Endodermal cell (in vitro differentiated cells): ENCODE measurements around the gene ALDH1A3. TPM values are rescaled to one million over a fixed set of nuclear protein-coding genes. Genes with fewer than 3 reads are reported as not detected.
A peak's percentile ranks its signal among the peaks of the same experiment; 100 is the strongest.

Experiments used
- DNase-seq: peaks from one replicate; pipeline ENCODE4 v3.0.0-alpha.2; 2017
- H3K27ac ChIP-seq: 2 replicates; pipeline ENCODE4 v1.5.1; 2013; ENCODE audit warnings: mild to moderate bottlenecking, low read depth, low read length, moderate library complexity
- H3K27me3 ChIP-seq: 2 replicates; pipeline ENCODE4 v1.6.1; 2013; ENCODE audit warnings: mild to moderate bottlenecking, low read length, moderate library complexity; ENCODE audit not compliant: insufficient read depth, control insufficient read depth, poor library complexity, severe bottlenecking
- H3K36me3 ChIP-seq: 2 replicates; pipeline ENCODE4 v1.7.0; 2013; ENCODE audit warnings: mild to moderate bottlenecking, low read length, moderate library complexity; ENCODE audit not compliant: control insufficient read depth, insufficient read depth
- H3K4me1 ChIP-seq: one replicate; pipeline ENCODE4 v1.7.0; 2013; ENCODE audit warnings: low read length; ENCODE audit not compliant: control insufficient read depth, insufficient read depth
- H3K4me3 ChIP-seq: 2 replicates; pipeline ENCODE4 v1.5.1; 2013; ENCODE audit warnings: mild to moderate bottlenecking, low read length, moderate library complexity
- H3K9ac ChIP-seq: 2 replicates; pipeline ENCODE4 v1.6.1; 2013; ENCODE audit warnings: mild to moderate bottlenecking, low read length, moderate library complexity; ENCODE audit not compliant: poor library complexity, severe bottlenecking; ENCODE audit errors: extremely low read depth
- H3K9me3 ChIP-seq: 2 replicates; pipeline ENCODE4 v1.6.1; 2013; ENCODE audit warnings: mild to moderate bottlenecking, low read length, moderate library complexity; ENCODE audit not compliant: control insufficient read depth
- H3K27ac Mint-ChIP-seq: 2 replicates; pipeline ENCODE4 v1.8.0; 2020; ENCODE audit warnings: mixed read lengths
- H3K27me3 Mint-ChIP-seq: 2 replicates; pipeline ENCODE4 v1.8.0; 2021; ENCODE audit warnings: mild to moderate bottlenecking, mixed read lengths; ENCODE audit not compliant: insufficient read depth
- H3K36me3 Mint-ChIP-seq: 2 replicates; pipeline ENCODE4 v1.8.0; 2020; ENCODE audit warnings: low read depth, mixed read lengths
- H3K4me1 Mint-ChIP-seq: 2 replicates; pipeline ENCODE4 v1.8.0; 2020; ENCODE audit warnings: mixed read lengths
- H3K4me3 Mint-ChIP-seq: 2 replicates; pipeline ENCODE4 v1.8.0; 2020; ENCODE audit warnings: mild to moderate bottlenecking, moderate library complexity, mixed read lengths
- H3K9me3 Mint-ChIP-seq: 2 replicates; pipeline ENCODE4 v1.8.0; 2020; ENCODE audit warnings: mild to moderate bottlenecking, mixed read lengths
- CTCF ChIP-seq: fragments of 200-600 bp; sonication (generic); conservative IDR thresholded peaks from 2 replicates; pipeline ENCODE4 v1.5.0; 2021; ENCODE audit warnings: antibody characterized with exemption, mild to moderate bottlenecking
- whole genome bisulfite sequencing, 2 experiments: methylation state at CpG; one replicate each; pipeline versions ENCODE4 v1.1.5 to v1.1.7; 2013; ENCODE audit warnings: missing lambda C conversion rate in 2 of 2, mixed read lengths in 1 of 2; ENCODE audit not compliant: insufficient coverage in 1 of 2, insufficient read length in 1 of 2; 5-methylcytosine and 5-hydroxymethylcytosine counted together
- total RNA-seq, 2 donors: library from RNA; stranded (reverse); fragmentation: NEBNext Ultra II Directional in 1 of 2; extraction: Animal tissue kit (Norgen Biotek cat#: 25700) in 1 of 2; gene quantifications; 2 replicates in 1 of 2; 3 replicates in 1 of 2; pipeline ENCODE4 v1.2.1, GENCODE V29; 2021

The ALDH1A3 gene
- total RNA-seq, 2 donors from 2014 or later, result 6.9 to 7.3 TPM

GRCh38 chr15:100911086-100911485 is 31.5 kb downstream of the ALDH1A3 start:
- H3K36me3 Mint-ChIP-seq, result peaks cover 18% of the 10 kb centered on the region
- no peak overlapping the region for H3K27ac Mint-ChIP-seq
- Histone ChIP-seq H3K9me3 (peaks cover 12% of the 10 kb centered on the region), H3K27me3 (no peaks in the 10 kb centered on the region), H3K9ac (no peak overlapping the region), H3K36me3 (peaks cover 25% of the 10 kb centered on the region), H3K4me3 (no peak overlapping the region), H3K4me1 (no peaks in the 10 kb centered on the region), H3K27ac (no peak overlapping the region)
- H3K4me1 Mint-ChIP-seq, result no peaks in the 10 kb centered on the region
- peaks cover 6% of the 10 kb centered on the region for H3K9me3 Mint-ChIP-seq
- no peaks in the 10 kb centered on the region for H3K27me3 Mint-ChIP-seq
- TF ChIP-seq CTCF, result no peak
- peak; percentile 9 for DNase-seq
- 91 to 96% methylated on average over 6 to 10 of the region's 10 CpGs for WGBS, 2 experiments
- no peak overlapping the region for H3K4me3 Mint-ChIP-seq

DNA sequence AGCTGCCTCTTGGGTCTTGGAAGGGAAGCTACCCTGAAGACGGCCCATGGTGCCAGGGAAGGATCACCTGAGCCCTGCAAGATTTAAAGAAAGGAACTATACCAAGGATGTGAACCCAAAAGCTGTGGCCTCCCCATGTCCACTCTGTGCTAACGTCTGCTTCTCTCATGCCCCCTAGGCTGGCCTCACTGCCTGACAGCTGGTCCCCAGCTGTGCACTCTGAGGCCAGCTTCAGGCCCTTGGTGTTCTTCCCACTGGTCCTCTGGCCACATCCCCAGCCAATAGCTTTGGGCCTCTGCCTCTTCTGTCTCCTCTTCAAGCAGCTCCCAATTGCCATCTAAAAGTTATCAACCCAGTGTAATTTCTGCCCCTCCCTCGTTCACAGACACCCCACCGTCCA is 34.3 kb downstream of the ALDH1A3 start:
- Histone ChIP-seq H3K4me3 (no peak overlapping the region), H3K36me3 (peaks cover 12% of the 10 kb centered on the region), H3K9me3 (peaks cover 12% of the 10 kb centered on the region), H3K27me3 (peaks cover 22% of the 10 kb centered on the region), H3K4me1 (no peaks in the 10 kb centered on the region), H3K27ac (no peak overlapping the region), H3K9ac (no peak overlapping the region)
- Mint-ChIP-seq H3K4me1 (peaks cover 5% of the 10 kb centered on the region), H3K27me3 (peaks cover 22% of the 10 kb centered on the region), H3K4me3 (no peak overlapping the region), H3K9me3 (peaks cover 6% of the 10 kb centered on the region), H3K27ac (no peak overlapping the region), H3K36me3 (peaks cover 18% of the 10 kb centered on the region)
- TF ChIP-seq CTCF, result no peak
- 71 to 95% methylated on average over 4 of the region's 4 CpGs for WGBS, 2 experiments
- DNase-seq, result peak; percentile 26

DNA sequence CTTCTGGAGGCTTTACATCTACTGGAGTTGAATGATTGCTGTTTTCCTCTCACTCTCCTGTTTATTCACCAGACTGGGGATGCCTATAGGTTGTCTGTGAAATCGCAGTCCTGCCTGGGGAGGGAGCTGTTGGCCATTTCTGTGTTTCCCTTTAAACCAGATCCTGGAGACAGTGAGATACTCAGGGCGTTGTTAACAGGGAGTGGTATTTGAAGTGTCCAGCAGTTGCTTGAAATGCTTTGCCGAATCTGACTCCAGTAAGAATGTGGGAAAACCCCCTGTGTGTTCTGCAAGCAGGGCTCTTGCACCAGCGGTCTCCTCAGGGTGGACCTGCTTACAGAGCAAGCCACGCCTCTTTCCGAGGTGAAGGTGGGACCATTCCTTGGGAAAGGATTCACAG is 35.2 kb downstream of the ALDH1A3 start:
- H3K4me1 Mint-ChIP-seq, result peaks cover 5% of the 10 kb centered on the region
- H3K36me3 Mint-ChIP-seq, result peaks cover 18% of the 10 kb centered on the region
- H3K27ac Mint-ChIP-seq, result no peak overlapping the region
- 71 to 80% methylated on average over 4 to 6 of the region's 6 CpGs for WGBS, 2 experiments
- peak; percentile 68 for TF ChIP-seq CTCF
- Histone ChIP-seq H3K4me3 (no peak overlapping the region), H3K4me1 (no peaks in the 10 kb centered on the region), H3K27ac (no peak overlapping the region), H3K27me3 (peaks cover 28% of the 10 kb centered on the region), H3K36me3 (peaks cover 12% of the 10 kb centered on the region), H3K9ac (no peak overlapping the region), H3K9me3 (peaks cover 12% of the 10 kb centered on the region)
- DNase-seq, result peak; percentile 76
- peaks cover 6% of the 10 kb centered on the region for H3K9me3 Mint-ChIP-seq
- no peak overlapping the region for H3K4me3 Mint-ChIP-seq
- H3K27me3 Mint-ChIP-seq, result peaks cover 25% of the 10 kb centered on the region
